Uterus (tissue), 4 donors: ENCODE data around the gene FAM13C. TPM values are rescaled to one million over a fixed set of nuclear protein-coding genes. Genes with fewer than 3 reads are reported as not detected.
A peak's percentile ranks its signal among the peaks of the same experiment; 100 is the strongest.
"Not testable (repeated sequence)": the region's sequence is repeated elsewhere in the genome, so short reads cannot be mapped to it uniquely, and the experiment has no call there.

Experiments
- DNase-seq, 2 donors: peaks; one replicate each; pipeline ENCODE4 v3.0.0-alpha.2; 2019 to 2020
- H3K27ac ChIP-seq, 2 donors: fragments of 200-600 bp; sonication (generic); 1 replicate in 1 of 2; 2 replicates in 1 of 2; pipeline ENCODE4 v1.5.1; 2016 to 2018
- H3K27me3 ChIP-seq, 2 donors: fragments of 200-600 bp; sonication (generic); one replicate each; pipeline ENCODE4 v1.5.1; 2018 to 2019; ENCODE audit warnings: control low read depth in 1 of 2
- H3K36me3 ChIP-seq, 2 donors: fragments of 200-600 bp; sonication (generic); one replicate each; pipeline ENCODE4 v1.5.1; 2019; ENCODE audit warnings: control low read depth in 1 of 2
- H3K4me1 ChIP-seq, 2 donors: fragments of 200-600 bp; sonication (generic); one replicate each; pipeline ENCODE4 v1.5.1; 2018 to 2019; ENCODE audit warnings: control low read depth in 1 of 2
- H3K4me3 ChIP-seq, 2 donors: fragments of 200-600 bp; sonication (generic); 1 replicate in 1 of 2; 2 replicates in 1 of 2; pipeline ENCODE4 v1.5.1; 2018 to 2019; ENCODE audit warnings: mild to moderate bottlenecking in 1 of 2
- H3K9me3 ChIP-seq, 2 donors: fragments of 200-600 bp; sonication (generic); one replicate each; pipeline ENCODE4 v1.5.1; 2019; ENCODE audit warnings: control low read depth in 1 of 2
- POLR2A ChIP-seq, 2 donors: fragments of 450-650 bp; IDR thresholded peaks; one replicate each; pipeline ENCODE4 v1.6.1; 2016; ENCODE audit warnings: antibody characterized with exemption in 2 of 2, mild to moderate bottlenecking in 1 of 2, moderate library complexity in 1 of 2
- intact Hi-C: fragments of 100-400 bp; cut with DNase I; formaldehyde crosslinking; loops from one replicate; pipeline ENCODE4 v1.15.1; 2023; ENCODE audit warnings: low total_unique reads
- total RNA-seq, 4 donors: library from RNA; depleted of rRNA in 3 of 4; stranded (reverse); fragments of >200 nt in 3 of 4; gene quantifications; one replicate each; pipeline versions ENCODE4 v1.1.0 to v1.2.4, GENCODE V29; 2014 to 2023
- TF ChIP-seq, protein P1 (sequence below), 4 experiments: fragments of 200-600 bp in 2 of 4; fragments of 450-650 bp in 2 of 4; sonication (generic) in 2 of 4; IDR thresholded peaks; one replicate each; pipeline ENCODE4 v1.5.1; 2016 to 2019; ENCODE audit warnings: antibody characterized with exemption in 4 of 4, mild to moderate bottlenecking in 2 of 4, moderate library complexity in 1 of 4
- donor health status: DM: yes; HTN: yes; CAD: no.

The FAM13C gene
- total RNA-seq, result 10 to 100 TPM; 18.7 to 29.2 (median 23.2) TPM

DNA sequence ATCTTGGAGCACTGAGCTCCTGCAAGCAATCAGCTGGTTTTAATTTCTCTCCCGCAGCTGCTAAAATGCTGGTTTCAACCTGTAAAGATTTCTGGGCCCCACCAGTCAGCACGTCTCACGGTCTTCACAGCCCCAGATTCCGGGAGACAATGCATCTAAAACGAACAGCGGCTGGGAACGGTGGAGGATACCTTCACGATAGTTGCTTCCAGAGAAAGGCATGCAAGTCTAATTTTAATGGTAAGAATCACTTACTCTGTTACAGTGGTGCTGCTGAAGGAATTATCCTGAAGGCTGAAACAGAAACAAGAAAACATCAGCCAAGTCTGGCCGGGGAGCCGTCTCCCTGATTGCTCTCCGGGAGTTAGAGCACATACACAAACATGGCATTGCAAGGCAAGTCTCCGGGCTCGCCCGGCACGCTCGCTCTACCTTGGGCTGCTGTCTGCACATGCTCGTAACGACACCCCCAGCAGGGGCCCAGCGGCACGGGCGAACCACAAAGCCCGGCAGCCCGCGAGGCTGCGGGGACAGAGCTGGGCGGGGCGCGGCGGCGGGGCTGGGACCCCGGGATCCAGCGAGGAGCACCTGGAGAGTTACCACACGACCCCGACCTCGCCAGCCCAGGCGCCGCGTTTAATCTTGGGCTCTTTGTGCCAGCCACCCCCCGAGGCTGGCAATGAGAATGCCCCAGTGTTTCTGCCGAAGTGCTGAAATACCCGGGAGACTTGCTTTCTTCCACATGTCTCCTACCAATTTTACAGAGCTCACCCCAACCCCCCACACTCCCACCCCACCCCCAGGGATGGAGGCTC is at the start of gene FAM13C:
TSS of gene FAM13C (minus strand) at position 406 of the 815 bp plus-strand sequence. CDS start at position 317, 89 bp downstream.
- intact Hi-C loops, result no loop called here
- Histone ChIP-seq H3K4me3 (peak within 1 kb of the TSS; percentile 44 to 54), H3K36me3 (no peaks in the 10 kb centered on the region), H3K27me3 (no peaks in the 10 kb centered on the region), H3K4me1 (no peaks in the 10 kb centered on the region), H3K27ac (peak within 1 kb of the TSS; percentile 65 to 80), H3K9me3 (no peaks in the 10 kb centered on the region)
- peak; percentile 49 to 61 for DNase-seq
- TF ChIP-seq, protein P1, sequence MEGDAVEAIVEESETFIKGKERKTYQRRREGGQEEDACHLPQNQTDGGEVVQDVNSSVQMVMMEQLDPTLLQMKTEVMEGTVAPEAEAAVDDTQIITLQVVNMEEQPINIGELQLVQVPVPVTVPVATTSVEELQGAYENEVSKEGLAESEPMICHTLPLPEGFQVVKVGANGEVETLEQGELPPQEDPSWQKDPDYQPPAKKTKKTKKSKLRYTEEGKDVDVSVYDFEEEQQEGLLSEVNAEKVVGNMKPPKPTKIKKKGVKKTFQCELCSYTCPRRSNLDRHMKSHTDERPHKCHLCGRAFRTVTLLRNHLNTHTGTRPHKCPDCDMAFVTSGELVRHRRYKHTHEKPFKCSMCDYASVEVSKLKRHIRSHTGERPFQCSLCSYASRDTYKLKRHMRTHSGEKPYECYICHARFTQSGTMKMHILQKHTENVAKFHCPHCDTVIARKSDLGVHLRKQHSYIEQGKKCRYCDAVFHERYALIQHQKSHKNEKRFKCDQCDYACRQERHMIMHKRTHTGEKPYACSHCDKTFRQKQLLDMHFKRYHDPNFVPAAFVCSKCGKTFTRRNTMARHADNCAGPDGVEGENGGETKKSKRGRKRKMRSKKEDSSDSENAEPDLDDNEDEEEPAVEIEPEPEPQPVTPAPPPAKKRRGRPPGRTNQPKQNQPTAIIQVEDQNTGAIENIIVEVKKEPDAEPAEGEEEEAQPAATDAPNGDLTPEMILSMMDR (IDR thresholded peaks at IDR 0.05), result peak in 1 of 4 experiments; percentile 4
- no peak for TF ChIP-seq POLR2A (IDR thresholded peaks at IDR 0.05)

DNA sequence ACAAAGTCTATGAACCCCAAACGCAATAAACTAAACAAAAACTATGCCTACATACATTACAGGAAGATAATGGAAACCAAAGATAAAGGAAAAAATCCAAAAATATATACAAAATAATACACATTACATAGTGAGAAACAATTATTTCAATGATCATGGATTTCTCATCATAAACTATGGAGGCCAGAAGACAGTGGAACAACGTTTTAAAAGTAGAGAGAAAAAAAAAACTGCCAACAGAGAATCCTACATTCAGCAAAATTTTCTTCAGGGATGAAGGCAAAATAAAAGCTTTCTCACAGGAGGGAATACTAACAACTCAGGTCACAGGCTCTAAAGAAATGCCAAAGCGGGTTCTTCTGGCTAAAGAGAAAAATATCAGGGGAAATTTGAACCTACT is 42.9 kb upstream of the FAM13C start:
- DNase-seq, result no peak
- intact Hi-C loops, result no loop called here

DNA sequence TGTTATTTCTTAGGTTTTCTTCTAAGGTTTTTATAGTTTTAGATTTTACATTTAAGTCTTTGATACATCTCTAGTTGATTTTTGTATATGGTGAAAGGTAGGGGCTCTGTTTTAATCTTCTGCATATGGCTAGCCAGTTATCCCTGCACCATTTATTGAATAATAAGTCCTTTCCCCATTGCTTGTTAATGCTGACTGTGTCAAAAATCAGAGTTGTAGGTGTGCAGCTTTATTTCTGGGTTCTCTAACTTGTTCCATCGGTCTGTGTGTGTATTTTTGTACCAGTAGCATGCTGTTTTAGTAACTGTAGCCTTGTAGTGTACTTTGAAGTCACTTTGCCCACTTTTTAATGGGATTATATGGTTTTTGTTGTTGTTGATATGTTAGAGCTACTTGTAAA is 37.9 kb upstream of the FAM13C start:
- H3K27me3 ChIP-seq, result no peaks in the 10 kb centered on the region
- no peak for TF ChIP-seq POLR2A (IDR thresholded peaks at IDR 0.05)
- TF ChIP-seq, protein P1 (IDR thresholded peaks at IDR 0.05), result no peak
- no peak overlapping the region for H3K27ac ChIP-seq
- DNase-seq, result no peak
- no peaks in the 10 kb centered on the region for H3K36me3 ChIP-seq
- no peaks in the 10 kb centered on the region for H3K9me3 ChIP-seq
- H3K4me3 ChIP-seq, result no peak overlapping the region
- intact Hi-C loops, result no loop called here
- H3K4me1 ChIP-seq, result no peaks in the 10 kb centered on the region

More for the DNA sequence above, 42.9 kb upstream of the FAM13C start:
- Histone ChIP-seq H3K27me3 (no peaks in the 10 kb centered on the region), H3K4me3 (no peak overlapping the region), H3K27ac (no peak overlapping the region), H3K4me1 (no peaks in the 10 kb centered on the region), H3K36me3 (no peaks in the 10 kb centered on the region), H3K9me3 (no peaks in the 10 kb centered on the region)
- TF ChIP-seq, protein P1 (IDR thresholded peaks at IDR 0.05), result no peak
- no peak for TF ChIP-seq POLR2A (IDR thresholded peaks at IDR 0.05)

DNA sequence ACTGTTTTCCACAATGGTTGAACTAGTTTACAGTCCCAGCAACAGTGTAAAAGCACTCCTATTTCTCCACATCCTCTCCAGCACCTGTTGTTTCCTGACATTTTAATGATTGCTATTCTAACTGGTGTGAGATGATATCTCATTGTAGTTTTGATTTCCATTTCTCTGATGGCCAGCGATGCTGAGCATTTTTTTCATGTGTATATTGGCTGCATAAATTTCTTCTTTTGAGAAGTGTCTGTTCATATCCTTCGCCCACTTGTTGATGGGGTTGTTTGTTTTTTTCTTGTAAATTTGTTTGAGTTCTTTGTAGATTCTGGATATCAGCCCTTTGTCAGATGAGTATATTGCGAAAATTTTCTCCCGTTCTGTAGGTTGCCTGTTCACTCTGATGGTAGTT is 37.0 kb upstream of the FAM13C start:
- intact Hi-C loops, H3K9me3 ChIP-seq, H3K36me3 ChIP-seq, H3K4me1 ChIP-seq, DNase-seq, H3K4me3 ChIP-seq, H3K27ac ChIP-seq, H3K27me3 ChIP-seq: not testable (repeated sequence)

DNA sequence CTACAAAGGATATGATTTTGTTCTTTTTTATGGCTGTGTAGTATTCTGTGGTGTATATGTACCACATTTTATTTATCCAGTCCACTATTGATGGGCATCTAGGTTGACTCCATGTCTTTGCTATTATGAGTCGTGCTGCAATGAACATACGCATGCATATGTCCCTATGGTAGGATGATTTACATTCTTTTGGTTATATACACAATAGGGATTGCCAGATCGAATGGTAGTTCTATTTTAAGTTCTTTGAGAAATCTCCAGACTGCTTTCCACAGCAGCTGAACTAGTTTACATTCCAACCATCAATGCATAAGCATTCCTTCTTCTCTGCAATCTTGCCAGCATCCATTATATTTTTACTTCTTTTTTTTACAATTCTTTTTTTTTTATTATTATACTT is 35.6 kb upstream of the FAM13C start:
- TF ChIP-seq POLR2A (IDR thresholded peaks at IDR 0.05), result no peak
- TF ChIP-seq, protein P1 (IDR thresholded peaks at IDR 0.05), result no peak
- Histone ChIP-seq H3K36me3 (no peaks in the 10 kb centered on the region), H3K27ac (no peak overlapping the region), H3K9me3 (no peaks in the 10 kb centered on the region), H3K4me1 (no peaks in the 10 kb centered on the region), H3K4me3 (no peak overlapping the region), H3K27me3 (no peaks in the 10 kb centered on the region)
- no peak for DNase-seq
- intact Hi-C loops, result no loop called here
